ENCODE results near the gene C19orf67.

The C19orf67 gene

GRCh38 chr19:14107581-14108461, 22.2 kb upstream of the C19orf67 start:
- DNase-seq, result no peak

- no peak for DNase-seq
These were observed 21.3 kb upstream of the C19orf67 start for GRCh38 chr19:14106840-14107239.

GRCh38 chr19:14105680-14106079, 20.1 kb upstream of the C19orf67 start:
- no peak for DNase-seq

- DNase-seq, result no peak
These were observed 17.7 kb upstream of the C19orf67 start for GRCh38 chr19:14103310-14103709.

- no peak for DNase-seq
These were observed 17.2 kb upstream of the C19orf67 start for GRCh38 chr19:14102756-14103155.

- no peak for DNase-seq
These were observed 16.6 kb upstream of the C19orf67 start for GRCh38 chr19:14102102-14102696.

GRCh38 chr19:14101003-14101545, 15.5 kb upstream of the C19orf67 start:
- no peak for DNase-seq

GRCh38 chr19:14097532-14098151, 12.1 kb upstream of the C19orf67 start:
- DNase-seq, result no peak

- no peak for DNase-seq
These were observed 10.8 kb upstream of the C19orf67 start for GRCh38 chr19:14096272-14096992.

- DNase-seq, result no peak
These were observed 9.3 kb upstream of the C19orf67 start for GRCh38 chr19:14094854-14095253.

- DNase-seq, result no peak
These were observed 7.7 kb upstream of the C19orf67 start for GRCh38 chr19:14093117-14093823.

GRCh38 chr19:14091813-14092462, 6.4 kb upstream of the C19orf67 start:
- no peak for DNase-seq

GRCh38 chr19:14091081-14091812, 5.7 kb upstream of the C19orf67 start:
- DNase-seq, result peak; percentile 63

- peak; percentile 95 for DNase-seq
These were observed 5.0 kb upstream of the C19orf67 start, which contains the start of gene SAMD1 for GRCh38 chr19:14090509-14091080. Gene SAMD1, minus strand, starts transcription at chr19:14090751.

- DNase-seq, result peak; percentile 65
These were observed 4.3 kb upstream of the C19orf67 start for GRCh38 chr19:14089662-14090508.

GRCh38 chr19:14089412-14089661, 3.8 kb upstream of the C19orf67 start:
- no peak for DNase-seq

GRCh38 chr19:14088634-14089411, 3.2 kb upstream of the C19orf67 start:
- DNase-seq, result no peak

GRCh38 chr19:14086098-14086497, 515 bp upstream of the C19orf67 start:
- no peak for DNase-seq

- no peak for DNase-seq
These were observed 3.0 kb downstream of the C19orf67 start for GRCh38 chr19:14082675-14082960.
